NCI-H345 treated with DMSO at 0.1 percent for 48 hours (cell line): Measurements from ENCODE around the gene QSOX2.

Source experiments
- DNase-seq: peaks from one replicate; lab custom pipeline; 2025; ENCODE audit not compliant: unreplicated experiment; lab: John Stamatoyannopoulos, UW

Gene QSOX2

GRCh38 chr9:136252281-136252680 lies 6.7 kb upstream of the QSOX2 start:
- no peak for DNase-seq

GRCh38 chr9:136251264-136252115 lies 5.9 kb upstream of the QSOX2 start:
- DNase-seq = no peak

GRCh38 chr9:136250676-136251075 lies 5.1 kb upstream of the QSOX2 start:
- DNase-seq = no peak

GRCh38 chr9:136249877-136250559 lies 4.4 kb upstream of the QSOX2 start:
- peak; percentile 87 for DNase-seq

- DNase-seq = no peak
Observed at GRCh38 chr9:136248951-136249876, 3.6 kb upstream of the QSOX2 start.

- DNase-seq = no peak
Observed at GRCh38 chr9:136247947-136248637, 2.5 kb upstream of the QSOX2 start.

GRCh38 chr9:136247551-136247916 lies 1.9 kb upstream of the QSOX2 start:
- DNase-seq = no peak

- no peak for DNase-seq
Observed at GRCh38 chr9:136246849-136247550, 1.4 kb upstream of the QSOX2 start.

GRCh38 chr9:136244969-136245218 lies 718 bp downstream of the QSOX2 start:
- no peak for DNase-seq

- DNase-seq = no peak
Observed at GRCh38 chr9:136244122-136244968, 1.3 kb downstream of the QSOX2 start.

GRCh38 chr9:136243631-136244030 lies 2.0 kb downstream of the QSOX2 start:
- DNase-seq = no peak

GRCh38 chr9:136242918-136243525 lies 2.6 kb downstream of the QSOX2 start:
- DNase-seq = no peak

- DNase-seq = no peak
Observed at GRCh38 chr9:136242248-136242647, 3.4 kb downstream of the QSOX2 start.

- DNase-seq = no peak
Observed at GRCh38 chr9:136241542-136241941, 4.1 kb downstream of the QSOX2 start.

GRCh38 chr9:136240941-136241340 lies 4.7 kb downstream of the QSOX2 start:
- DNase-seq = no peak

GRCh38 chr9:136239983-136240330 lies 5.7 kb downstream of the QSOX2 start:
- no peak for DNase-seq

- peak; percentile 86 for DNase-seq
Observed at GRCh38 chr9:136239135-136239982, 6.3 kb downstream of the QSOX2 start.

- DNase-seq = no peak
Observed at GRCh38 chr9:136238342-136238732, 7.3 kb downstream of the QSOX2 start.
